Epithelial cell of esophagus (primary cell): ENCODE measurements around the gene MAGI2.
A peak's percentile ranks its signal among the peaks of the same experiment; 100 is the strongest.

Experiments
- DNase-seq: peaks from one replicate; pipeline ENCODE4 v3.0.0; 2010; ENCODE audit warnings: low read depth
- H3K4me3 ChIP-seq: 2 replicates; pipeline ENCODE4 v1.5.1; 2011; ENCODE audit warnings: mild to moderate bottlenecking, low read length, control low read depth
- CTCF ChIP-seq: IDR thresholded peaks from 2 replicates; pipeline ENCODE4 v1.5.1; 2011; ENCODE audit warnings: low read depth, mild to moderate bottlenecking, low read length, control low read depth, inconsistent platforms; ENCODE audit not compliant: insufficient read depth; ENCODE audit errors: missing control alignments

The MAGI2 gene

GRCh38 chr7:78967046-78967445, 486.4 kb downstream of the MAGI2 start:
- no peak for DNase-seq
- H3K4me3 ChIP-seq = no peak overlapping the region
- no peak for TF ChIP-seq CTCF

- TF ChIP-seq CTCF = no peak
These were observed 494.0 kb downstream of the MAGI2 start for GRCh38 chr7:78959477-78959876.

GRCh38 chr7:78955329-78955728, 498.1 kb downstream of the MAGI2 start:
- TF ChIP-seq CTCF = no peak
- no peak overlapping the region for H3K4me3 ChIP-seq
- no peak for DNase-seq

More at GRCh38 chr7:78959477-78959876, 494.0 kb downstream of the MAGI2 start:
- no peak overlapping the region for H3K4me3 ChIP-seq
- peak; percentile 74 for DNase-seq

GRCh38 chr7:78953726-78954363, 499.6 kb downstream of the MAGI2 start:
- no peak overlapping the region for H3K4me3 ChIP-seq
- TF ChIP-seq CTCF = no peak
- DNase-seq = no peak

- TF ChIP-seq CTCF = no peak
- DNase-seq = no peak
- no peak overlapping the region for H3K4me3 ChIP-seq
These were observed 500.4 kb downstream of the MAGI2 start for GRCh38 chr7:78953090-78953489.

- TF ChIP-seq CTCF = no peak
- no peak for DNase-seq
- no peak overlapping the region for H3K4me3 ChIP-seq
These were observed 513.8 kb downstream of the MAGI2 start for GRCh38 chr7:78939669-78940068.

- no peak overlapping the region for H3K4me3 ChIP-seq
- TF ChIP-seq CTCF = peak; percentile 29
- peak; percentile 53 for DNase-seq
These were observed 528.9 kb downstream of the MAGI2 start for GRCh38 chr7:78924581-78924980.
